GM21717 (cell line): Measurements from ENCODE around the gene SMIM14.
"Not testable (repeated sequence)": the region's sequence is repeated elsewhere in the genome, so short reads cannot be mapped to it uniquely, and the experiment has no call there.

Source experiments
- ATAC-seq: cut with Tn5 transposase; IDR thresholded peaks from one replicate; pipeline ENCODE4 v1.9.1; 2021; ENCODE audit warnings: mild to moderate bottlenecking, moderate library complexity; ENCODE audit not compliant: unreplicated experiment

The SMIM14 gene

DNA sequence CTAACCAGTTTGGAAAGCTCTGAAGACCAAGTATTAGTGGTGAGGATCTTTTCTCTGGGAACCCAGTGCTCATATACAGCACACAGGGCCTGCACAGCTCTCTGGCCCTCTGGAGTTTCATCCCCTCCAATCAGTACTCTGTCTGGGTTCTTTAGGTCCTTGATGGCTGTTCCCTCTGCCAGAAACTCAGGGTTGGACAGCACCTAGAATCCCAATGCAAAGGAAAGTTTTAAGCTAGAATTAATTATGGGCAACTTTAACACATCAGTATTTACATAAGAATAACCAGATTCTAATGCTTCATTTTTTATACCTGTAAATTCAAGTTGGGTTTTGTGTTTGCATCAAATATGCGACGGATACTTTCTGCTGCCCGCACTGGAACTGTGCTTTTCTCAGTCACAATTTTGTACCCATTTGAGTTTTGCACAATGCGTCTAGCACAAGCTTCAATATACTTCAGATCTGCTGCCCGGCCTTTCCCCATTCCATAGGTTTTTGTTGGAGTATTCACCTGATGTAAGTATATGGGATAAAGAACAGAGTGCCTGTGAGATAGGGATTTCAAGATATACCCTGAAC lies 128.2 kb downstream of the SMIM14 start:
- ATAC-seq = no peak

DNA sequence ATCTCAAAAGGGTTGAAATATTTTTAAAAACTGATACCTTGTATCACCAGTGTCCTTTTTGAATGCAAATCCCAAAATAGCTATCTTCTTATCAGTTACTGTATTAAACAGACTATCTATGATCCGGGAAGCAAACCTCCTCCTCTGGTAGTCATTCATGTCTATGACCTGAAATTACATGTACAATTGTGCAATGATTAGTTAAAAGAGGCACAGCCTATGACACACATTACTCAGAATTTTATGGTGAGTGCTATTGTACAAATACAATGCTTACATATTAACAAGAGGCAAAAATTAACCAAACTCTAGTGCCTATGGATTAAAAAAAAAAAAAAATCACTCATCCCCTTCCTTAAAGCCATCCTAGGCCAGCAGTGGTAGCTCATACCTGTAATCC lies 133.1 kb downstream of the SMIM14 start:
- ATAC-seq = no peak

DNA sequence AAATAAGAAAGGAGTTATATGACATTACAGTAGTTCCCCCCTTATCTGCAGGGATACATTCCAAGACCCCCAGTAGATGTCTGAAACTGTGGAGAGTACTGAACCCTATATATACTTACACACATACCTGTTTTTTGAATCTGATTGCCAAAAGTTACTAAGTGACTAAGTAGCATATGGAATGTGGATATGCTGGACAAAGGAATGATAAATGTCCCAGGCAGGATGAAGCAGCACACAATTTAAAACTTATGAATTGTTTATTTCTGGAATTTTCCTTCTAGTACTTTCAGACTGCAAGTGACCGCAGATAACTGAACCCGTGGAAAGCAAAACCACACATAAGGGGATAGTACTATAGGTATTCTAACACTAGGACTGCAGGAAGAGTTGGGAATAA lies 134.1 kb downstream of the SMIM14 start:
- no peak for ATAC-seq

DNA sequence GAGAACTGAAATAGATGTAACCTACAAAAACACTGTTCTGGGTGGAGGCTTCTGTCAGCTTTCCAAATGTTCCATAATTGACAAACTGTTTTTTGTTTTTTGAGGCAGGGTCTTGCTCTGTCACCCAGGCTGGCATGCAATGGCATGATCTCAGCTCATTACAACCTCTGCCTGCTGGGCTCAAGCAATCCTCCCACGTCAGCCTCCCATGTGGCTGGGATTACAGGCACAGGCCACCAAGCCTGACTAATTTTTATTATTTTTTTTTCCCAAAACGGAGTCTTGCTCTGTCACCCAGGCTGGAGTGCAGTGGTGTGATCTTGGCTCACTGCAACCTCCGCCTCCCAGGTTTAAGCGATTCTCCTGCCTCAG lies 136.0 kb downstream of the SMIM14 start:
- ATAC-seq = not testable (repeated sequence)

DNA sequence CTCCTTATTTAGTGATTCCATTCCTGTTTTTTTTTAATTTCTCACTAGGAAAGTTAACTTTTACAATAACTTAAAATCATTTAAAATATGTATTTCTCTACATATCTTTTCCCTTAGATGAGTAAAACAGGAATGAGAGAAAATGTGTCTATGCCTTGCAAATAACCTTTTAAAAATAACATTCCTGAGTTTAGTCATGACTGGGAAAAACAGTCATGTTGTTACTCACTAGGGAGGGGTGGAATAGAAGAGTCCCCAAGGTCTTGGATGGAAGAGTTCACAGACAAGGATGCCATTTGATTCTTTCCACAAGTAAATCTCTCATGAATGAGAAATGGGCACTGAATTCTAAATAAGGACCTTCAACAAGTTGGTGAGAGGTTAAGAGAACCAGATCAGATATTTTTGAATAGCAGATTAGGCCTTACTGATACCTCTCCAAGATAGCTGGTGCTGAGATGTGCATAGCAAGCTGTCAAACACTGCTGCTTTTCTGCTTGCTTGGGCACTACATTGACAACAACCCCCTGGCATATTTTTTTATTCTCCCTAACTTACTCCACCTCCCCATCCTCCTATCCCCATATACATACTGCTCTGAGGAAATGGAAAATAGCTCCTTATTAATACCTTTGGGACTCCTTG lies 136.5 kb downstream of the SMIM14 start:
- ATAC-seq = no peak

DNA sequence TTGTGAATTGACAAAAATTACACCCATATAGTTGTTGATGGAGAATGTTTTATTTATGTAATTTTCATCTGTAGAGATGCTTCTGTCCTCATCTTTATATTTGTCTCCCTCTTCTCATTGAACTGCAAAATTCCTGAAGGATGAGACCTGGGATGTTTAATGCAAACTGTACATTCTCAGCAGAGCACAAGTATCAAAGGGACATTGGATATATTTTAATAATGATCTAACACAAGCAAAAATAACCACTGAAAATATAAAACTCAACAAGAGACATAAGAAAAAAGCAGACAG lies 140.0 kb downstream of the SMIM14 start:
- ATAC-seq = no peak

DNA sequence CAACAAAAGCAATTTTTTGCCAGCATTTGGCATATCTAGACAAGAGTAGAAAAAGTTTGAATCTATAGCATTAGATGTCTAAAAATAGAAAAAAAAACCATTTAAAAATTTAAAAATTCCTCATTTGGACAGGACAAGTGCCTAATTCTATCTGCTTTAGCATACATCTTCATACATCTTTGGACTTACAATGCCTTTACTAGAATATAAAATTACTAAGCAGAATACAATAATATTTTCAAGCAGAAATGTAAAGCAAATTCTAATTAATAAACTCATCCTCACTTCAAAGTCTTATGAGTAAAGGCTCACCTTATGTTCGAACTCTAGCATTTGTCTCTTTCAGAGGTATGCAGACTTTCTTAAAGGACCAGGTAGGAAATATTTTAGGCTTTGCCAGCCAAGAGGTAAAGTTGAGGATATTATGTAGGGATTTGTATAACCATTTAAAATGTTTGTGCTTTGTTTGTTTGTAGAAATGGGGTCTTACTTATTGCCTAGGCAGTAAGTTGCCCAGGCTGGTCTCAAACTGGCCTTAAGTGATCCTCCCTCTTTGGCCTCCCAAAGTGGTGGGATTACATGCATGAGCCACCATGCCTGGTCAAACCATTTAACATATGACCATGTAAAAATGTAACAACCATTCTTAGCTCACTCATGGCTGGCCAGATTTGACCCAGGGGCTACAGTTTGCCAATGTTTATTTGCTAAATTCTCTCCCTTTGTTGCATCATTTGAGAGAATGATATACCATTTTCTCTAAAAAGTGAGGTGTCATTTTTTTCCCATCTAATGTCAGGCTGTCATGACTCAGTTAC lies 140.5 kb downstream of the SMIM14 start:
- no peak for ATAC-seq
